ENCODE data around the gene ALOX5AP.

- TF ChIP-seq BHLHE40 (IDR thresholded peaks at IDR 0.05; ENCODE audit: low read length) (no peak), NCOA2 (IDR thresholded peaks at IDR 0.05; ENCODE audit: partially characterized antibody in 2 of 2) (no peak)
These were observed 38.2 kb downstream of the ALOX5AP start for GRCh38 chr13:30773561-30773960.

Data from K562 (cell line).